Activated CD8-positive, alpha-beta memory T cell treated with anti-CD3 and anti-CD28 coated beads, Interleukin-2, amount 50 U/mL, for 4 hours (primary cell): ENCODE data around the gene MISP3.

ENCODE experiments used
- DNase-seq: peaks from one replicate; pipeline ENCODE4 v3.0.0-alpha.2; 2020

The MISP3 gene

DNA sequence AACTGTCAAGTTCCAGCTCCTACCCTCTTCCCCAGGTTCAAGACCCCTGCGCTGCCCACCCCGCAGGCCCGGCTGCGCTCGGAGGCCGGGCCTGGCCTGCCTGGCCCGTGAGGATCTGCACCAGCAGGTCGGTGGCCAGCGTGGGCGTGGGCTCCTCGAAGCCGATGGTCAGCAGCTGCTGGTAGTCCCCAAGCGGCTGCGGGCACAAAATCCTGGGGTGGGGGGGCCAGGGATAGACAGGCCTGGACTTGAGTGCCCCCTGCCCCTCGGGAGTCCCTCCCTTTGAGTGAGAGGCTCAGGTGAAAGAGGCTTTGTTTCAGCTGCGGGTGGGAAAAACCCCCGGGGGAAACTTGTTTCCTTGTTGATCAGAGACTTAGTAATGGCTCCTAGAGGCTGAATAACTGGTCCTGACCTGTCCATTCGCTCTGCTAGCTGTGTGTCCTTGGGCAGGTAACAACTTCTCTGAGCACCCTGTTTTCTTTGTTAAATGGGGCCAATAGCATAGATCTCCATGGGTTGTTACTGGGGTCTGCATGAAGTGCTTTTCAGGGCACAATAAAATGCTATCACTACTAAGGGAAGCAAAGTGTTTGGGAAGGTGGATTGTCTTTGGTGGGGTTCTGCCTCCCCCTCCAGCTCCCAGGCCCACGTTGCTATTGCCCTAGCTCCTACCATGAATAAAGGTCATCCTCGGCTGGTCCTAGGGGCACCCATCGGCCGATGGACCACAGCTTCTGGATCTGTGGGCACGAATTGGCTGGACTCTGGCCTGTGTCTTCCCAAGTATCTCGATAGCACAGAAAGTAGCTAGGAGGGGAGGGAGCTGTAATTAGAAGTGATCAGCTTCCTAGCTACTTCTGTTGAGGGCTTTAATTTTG lies 9.4 kb downstream of the MISP3 start:
- peak; percentile 40 for DNase-seq

DNA sequence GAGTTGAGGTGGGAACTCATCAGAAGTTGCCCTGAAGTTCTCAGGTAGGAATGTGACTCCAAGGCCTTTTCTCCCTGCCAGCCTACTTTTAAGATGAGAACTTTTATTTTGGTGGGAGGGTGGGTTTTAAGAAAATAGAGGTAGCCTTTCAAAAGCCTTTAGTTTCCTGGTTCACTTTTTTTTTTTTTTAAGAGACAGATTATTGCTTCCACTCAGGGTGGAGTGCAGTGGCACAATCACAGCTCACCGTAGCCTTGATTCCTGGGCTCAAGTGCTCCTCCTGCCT lies 10.0 kb downstream of the MISP3 start:
- no peak for DNase-seq

DNA sequence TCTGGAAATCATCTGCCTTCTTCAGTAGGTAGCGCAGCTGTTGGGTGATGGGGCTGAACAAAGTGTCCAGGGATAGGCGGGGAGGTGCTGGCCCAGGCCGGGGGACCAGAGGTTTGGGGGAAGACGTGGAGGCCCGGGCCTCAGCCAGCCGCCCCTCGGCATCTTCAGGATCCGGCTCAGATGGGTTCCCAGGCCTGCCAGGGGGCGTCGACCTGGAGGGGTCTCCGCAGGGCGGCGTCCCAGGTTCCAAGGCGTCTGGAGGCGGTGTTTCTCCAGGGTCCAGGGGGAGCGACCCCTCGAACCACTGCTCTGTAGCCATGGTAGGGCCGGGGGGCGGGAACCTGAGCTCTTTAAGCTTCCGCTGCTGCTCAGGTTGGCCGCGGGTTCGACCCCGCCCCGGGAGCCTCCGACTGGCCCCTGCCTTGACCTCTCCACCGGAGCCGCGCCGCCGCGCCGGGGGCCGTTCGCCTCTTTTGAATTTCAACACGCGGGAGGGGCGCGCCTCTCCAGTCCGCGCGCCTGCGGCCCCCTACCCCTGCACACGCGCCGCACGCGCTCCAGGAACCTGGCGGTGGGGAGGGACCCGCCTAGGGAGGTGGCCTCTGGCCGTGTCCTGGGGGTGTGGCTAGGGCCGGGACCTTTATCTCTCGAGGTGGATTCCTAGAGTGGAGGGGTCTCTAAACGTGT lies 12.9 kb downstream of the MISP3 start, which contains the start of gene C19orf67:
Gene C19orf67, minus strand, starts transcription at position 475 of the 687 bp plus-strand sequence. Its CDS starts 156 bp downstream, at position 319.
- no peak for DNase-seq

DNA sequence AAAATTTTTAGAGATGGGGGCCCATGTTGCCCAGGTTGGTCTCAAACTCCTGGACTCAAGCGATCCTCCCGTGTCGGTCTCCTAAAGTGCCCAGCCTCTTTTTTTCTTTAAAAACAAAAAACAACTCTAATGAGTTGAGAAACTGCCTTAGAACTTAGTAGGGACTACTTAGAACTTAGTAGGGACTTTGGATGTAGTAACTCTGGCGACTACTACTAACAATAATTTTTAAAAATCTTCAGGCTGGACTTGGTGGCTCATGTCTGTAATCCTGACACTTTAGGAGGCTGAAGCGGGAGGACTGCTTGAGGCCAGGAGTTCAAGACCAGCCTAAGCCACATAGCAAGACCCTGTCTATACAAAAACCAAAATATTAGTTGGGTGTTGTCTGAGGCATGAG lies 13.5 kb downstream of the MISP3 start:
- DNase-seq = no peak

DNA sequence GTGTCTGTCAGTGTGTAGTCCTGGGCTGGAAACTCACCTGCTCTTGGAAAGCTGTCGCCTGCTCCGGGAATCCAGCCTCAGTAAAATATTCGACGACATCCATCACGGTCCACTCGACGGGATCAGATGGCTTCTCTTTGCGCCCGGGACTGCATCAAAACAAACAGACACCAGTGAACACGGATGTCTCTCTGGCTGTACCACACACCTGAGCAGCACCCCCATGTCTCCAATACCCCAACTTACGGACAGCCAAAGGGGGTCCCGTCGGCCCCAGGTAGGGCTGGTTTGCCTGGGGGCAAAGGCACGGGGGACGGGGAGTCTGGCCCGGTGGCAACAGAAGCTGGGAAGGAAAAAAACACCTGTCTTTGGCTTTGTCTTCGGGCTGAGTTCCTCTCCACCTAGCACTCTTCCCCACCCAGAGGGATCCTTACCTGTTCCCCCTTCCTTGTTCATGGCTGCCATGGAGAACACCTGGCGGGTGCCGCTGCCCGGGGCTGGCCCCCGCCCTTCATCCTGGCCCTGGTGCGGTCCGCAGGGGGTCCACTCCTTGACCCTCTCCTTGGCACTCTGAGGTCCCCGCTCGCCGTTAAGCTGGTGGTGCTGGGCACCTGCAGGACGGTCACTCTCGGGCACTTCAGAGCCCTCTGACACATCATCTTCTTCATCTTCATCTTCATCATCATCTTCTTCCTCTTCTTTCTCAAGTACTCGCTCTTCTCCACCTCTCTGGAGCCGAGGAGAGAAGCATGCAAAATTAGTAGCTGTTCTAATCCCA lies 16.2 kb downstream of the MISP3 start:
- DNase-seq = no peak

DNA sequence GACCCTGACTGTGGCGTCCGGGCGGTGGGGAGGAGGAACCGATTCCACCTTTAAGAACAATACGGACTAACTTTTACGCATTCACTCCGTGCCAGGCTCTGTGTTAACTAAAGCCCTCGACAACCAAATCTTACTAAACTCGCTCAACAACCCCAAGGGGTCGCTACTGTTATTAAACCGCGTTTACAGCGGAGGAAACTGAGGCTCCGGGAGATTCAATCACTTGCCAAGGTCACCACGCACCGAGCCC lies 16.8 kb downstream of the MISP3 start:
- no peak for DNase-seq

DNA sequence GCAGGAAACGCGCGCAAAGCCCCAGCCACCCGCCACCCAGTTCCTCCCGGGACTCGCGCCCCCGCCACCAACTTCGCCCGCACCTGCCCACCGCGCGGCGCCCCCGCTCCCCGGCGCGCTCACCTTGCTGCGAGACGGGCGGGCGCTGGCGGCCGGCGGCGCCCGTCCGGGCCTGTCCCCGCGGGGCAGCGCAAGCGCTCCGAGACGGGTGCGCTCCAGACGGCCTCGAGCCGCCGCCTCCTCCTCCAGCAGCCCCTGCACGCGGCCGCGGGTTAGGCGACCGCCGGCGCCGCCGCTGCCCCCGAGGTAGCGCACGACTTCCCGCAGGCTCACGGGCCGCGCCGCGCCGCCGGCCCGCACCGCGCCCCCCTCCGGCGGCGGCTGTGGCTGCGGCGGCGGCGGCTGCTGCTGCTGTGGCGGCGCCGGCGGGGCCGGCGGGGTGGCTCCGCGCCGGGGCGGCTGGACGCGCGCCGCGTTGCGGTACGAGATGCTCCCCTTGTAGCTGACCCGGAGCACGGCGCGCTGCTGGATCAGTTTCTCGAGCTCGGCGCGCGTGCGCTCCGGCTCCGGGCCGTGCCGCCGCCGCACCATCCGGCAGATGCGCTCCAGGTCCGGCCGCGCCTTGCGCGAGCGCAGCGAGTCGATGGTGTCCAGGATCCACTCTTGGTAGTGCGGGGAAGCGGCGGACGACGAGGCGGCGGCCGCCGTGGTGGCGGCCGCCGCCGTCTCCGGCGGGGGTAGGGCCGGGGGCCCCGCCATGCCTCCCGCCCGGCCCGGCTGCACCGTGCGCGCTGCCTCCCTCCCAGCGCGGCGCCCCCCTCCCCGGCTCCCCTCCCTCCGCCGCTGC lies 17.3 kb downstream of the MISP3 start:
- DNase-seq = peak; percentile 54

DNA sequence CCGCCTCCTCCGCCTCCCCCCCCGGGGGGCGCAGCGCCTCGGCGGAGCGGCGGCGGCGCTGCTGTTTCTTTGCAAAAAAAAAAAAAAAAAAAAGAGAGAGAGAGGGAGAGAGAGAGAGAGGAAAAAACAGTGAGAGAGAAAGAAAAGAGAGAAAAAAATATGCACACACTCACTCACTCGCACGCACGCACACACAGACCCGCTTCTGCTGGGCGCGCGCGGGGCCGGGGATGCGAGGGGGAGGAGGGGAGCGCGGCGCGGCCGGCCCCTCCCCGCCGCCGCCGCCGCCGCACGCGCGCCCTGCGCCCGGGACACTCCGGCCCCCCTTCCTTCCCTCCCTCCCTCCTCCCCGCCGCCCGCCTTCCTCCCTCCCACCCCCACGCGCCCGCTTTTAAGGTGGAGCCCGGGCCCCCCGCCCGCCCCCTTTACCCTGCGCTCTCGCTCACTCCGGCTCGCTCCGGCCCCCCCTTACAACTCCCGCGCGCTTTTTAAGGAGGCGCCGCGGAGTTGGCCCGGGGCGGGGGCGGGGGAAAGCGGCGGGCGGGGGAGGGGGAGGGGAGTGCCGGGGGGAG lies 18.0 kb downstream of the MISP3 start, which contains the start of gene SAMD1:
Gene SAMD1, minus strand, starts transcription at position 243 of the 572 bp plus-strand sequence.
- peak; percentile 86 for DNase-seq

DNA sequence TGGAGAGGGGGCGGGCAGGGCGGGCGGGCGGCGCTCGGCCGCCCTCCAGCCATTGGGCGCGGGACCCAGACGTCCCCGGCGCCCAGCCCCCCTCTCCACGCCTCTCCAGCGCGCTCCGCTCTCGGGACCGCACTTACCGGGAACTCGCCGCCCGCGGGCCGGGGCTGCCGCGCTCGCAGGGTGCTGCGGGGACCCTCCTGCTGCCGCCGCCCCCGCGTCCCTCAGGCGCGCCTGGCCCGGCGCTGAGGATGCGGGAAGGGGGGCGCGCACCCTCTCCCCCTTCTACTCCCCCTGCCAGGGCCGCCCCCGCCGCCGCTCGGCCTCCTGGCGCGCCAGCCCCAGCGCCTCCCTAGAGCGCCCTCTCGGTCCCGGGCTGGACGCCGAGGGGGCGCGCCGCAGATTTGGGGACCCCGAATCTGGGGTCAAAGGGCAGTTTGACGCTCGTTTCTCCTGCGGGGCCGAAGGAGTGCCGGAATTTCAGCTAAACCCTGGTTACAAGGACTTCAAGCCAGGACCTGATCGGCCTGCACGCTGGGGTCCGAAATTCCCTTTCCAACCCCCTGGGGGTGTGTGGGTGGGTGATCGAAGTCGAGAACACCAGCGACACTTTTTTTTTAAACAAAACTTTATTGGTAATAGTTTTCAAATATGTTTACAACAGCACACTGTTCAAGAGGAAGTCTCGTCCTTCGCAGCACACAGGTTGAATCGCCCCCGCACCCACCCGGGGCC lies 18.7 kb downstream of the MISP3 start:
- peak; percentile 57 for DNase-seq

DNA sequence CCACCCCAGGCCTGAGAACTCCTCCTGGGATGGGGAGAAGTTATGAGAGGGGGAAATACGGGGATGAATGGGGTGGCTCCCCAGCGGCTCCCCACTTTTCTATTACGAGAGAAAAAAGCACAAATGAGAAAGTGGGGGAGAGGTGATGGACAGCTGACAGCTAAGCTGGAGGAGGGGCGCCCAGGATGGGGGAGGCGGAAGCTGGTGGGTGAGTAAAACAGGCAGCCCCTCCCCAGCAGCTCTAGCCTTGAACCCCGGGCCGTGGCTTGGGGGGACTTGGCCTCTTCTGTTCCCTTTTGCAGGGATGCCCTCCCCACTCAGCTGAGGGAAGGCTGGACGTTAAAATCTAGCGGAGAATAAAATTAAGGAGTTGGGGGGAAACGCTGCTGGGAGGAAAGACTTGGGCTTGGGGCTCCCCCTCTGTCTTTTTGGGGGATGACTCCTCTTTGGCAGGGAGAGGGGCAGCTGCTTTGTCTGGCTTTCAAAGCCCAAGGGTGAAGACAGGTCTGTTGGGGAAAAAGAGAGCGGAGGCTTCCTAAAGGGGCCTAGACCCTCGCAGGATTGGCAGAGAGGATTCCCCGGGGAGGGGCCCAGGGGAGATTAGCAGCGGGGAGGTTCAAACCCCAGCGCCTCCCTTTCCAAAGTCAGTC lies 19.4 kb downstream of the MISP3 start:
- peak; percentile 52 for DNase-seq

DNA sequence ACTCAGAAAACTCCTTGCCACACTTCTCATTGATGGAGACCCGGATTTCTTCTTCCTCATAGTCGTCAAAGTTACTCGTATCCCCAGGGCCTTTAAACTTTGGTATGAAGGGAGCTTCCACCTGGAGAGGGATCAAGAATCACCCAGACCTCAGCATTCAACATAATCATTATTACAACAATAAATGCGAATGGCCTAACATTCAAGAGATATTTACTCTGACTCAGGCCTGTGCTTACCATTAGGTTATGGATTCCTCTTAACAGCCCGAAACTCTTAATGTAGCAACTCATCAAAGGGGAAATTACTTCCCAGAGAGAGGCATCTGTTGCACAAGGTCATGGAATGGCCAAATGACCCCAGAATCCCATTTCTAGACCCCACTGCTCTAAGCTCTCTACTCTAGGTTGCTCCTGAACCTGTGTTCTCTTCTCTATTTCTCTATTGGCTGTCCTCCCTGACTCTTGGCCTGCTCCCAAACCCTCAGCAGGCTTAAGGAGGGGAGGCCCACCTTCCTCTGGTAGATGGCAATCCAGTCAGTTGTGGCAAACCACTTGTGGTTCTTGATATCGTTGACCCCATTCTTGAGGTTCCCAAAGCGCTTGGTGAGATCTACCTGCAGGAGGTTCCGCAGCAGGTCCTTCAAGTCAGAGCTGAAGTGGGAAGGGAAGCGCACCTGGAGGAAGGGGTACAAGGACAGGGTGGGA lies 20.7 kb downstream of the MISP3 start:
- no peak for DNase-seq

DNA sequence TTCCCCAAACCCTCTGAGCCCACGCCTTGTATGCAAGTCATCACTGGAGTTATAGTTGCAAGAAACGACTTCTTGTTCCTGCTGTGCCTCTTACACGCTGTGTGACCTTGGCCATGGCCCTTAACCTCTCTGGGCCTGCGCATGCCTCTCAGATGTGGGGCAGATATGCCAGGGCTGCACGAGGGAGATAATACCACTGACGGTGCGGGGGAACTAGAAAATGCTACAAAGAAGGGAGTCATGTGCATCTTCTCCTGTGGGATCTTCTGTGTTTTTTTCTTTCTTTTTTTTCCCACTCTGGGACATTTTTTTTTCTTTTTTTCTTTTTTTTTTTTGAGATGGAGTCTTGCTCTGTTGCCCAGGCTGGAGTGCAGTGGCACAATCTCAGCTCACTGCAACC lies 22.3 kb downstream of the MISP3 start:
- no peak for DNase-seq

DNA sequence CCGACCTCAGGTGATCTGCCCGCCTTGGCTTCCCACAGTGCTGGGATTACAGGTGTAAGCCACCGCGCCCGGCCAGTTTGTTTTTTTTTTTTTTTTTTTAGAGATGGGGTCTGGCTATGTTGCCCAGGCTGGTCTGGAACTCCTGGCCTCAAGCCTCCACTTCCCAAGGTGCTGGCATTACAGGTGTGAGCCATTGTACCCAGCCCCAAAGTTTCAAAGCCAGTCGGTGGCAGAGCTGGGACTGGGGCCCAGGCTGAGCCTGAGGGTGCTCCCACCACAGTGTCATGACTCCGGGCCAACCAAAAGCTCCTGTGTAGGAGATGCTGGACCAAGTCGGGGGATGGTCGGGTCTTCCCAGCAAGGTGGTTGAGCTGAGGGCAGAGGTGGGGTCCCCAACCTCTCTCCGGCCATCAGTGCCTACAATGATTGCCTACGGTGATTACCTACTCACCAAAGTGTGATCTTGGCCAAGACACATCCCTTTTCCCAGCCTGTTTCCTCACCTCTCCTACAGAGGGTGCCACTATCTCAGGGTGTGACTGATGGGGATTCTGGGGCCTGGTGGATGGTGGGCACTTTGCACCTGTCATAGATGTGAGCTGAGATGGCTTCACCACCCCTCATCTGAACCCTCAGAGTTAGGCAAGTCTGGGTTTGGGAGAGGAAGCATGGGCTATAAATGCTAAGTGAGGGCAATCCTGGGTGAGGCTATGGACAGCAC lies 23.8 kb downstream of the MISP3 start:
- no peak for DNase-seq

DNA sequence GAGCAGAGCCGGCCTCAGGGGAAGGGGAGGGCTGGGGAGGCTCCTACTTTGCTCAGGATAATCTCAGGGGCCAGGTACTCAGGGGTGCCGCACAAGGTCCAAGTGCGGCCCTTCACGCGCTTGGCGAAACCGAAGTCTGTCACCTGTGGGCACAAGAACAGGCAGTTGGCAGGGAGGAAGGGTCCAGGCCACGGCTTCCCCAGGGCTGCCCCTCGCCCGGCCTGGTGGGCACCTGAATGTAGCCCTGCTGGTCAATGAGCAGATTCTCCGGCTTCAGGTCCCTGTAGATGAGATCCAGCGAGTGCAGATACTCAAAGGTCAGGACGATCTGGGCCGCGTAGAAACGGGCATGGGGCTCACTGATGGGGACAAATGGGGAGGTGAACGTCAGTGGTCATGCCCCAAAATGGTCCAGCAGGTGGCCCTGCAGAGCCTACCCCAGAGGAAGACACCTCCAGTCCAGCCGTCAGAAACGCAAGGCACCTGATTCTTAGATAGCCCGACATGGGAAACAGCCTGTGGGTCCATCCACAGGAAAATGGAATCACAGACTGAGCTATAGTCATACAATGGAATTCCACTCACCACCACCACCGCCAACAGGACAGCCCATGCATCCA lies 25.1 kb downstream of the MISP3 start:
- DNase-seq = no peak

DNA sequence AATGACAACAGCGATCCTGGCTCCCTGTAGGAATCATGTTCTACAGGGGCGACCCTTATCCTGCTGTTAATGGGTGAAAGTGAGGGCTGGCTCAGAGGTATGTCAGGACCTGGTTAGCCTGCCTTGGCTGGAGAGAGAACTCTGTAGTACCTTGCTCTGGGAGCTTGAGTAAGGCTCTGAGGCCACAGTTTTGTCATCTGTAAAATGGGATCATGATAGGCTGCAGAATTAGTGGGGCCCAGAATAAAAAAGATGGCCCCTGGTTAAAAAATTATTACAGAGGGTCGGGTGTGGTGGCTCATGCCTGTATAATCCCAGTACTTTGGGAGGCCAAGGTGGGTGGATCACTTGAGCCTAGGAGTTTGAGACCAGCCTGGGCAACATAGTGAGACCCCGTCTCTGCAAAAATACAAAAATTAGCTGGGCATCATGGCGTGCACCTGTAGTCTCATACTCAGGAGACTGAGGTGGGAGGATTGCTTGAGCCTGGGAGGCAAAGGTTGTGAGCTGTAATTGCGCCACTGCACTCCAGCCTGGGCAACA lies 28.5 kb downstream of the MISP3 start:
- no peak for DNase-seq

DNA sequence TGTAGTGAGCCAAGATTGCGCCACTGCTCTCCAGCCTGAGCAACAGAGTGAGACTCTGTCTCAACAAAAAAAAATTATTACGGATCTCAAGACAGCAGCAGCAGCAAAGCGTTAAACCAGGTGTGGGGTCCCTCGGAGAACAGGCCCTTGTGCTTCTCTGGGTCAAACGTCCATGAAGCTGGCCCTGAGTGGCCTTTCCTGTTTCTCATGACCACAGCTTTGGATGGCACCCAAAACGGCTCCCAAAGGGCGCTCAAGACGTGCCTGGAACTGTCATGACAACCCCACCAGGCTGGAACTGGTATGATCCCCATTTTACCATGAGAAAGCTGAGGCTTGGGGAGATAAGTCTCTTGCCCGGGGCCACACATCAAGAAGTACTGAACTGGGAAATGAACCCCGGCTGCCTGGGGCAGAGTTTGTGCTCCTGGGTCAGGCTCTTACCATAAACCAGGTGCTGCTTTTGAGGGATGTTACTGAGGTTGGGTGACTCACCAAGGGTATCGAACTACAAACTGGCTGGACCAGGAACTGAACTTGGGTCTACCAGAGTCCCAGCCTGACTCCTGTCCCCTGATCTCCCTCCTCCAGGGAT lies 29.6 kb downstream of the MISP3 start:
- no peak for DNase-seq

DNA sequence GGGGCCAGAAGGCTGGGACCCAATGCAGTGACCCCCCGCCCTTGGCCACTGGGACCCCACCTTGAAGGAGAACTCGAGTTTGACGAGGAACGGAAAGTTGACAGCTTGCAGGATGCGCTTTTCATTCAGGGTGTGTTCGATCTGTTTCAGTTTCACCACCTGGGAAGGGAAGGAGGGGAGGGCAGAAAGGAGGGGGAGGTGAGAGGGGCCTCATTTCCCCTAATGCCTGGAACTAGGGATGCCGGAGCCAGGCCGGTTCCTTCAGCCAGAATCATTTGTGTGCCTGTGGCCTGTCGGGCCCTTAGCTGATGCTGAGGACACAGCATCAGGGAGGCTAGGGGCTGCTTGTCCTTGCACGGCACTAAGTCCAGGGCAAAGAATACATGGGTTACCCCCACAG lies 30.2 kb downstream of the MISP3 start:
- no peak for DNase-seq

DNA sequence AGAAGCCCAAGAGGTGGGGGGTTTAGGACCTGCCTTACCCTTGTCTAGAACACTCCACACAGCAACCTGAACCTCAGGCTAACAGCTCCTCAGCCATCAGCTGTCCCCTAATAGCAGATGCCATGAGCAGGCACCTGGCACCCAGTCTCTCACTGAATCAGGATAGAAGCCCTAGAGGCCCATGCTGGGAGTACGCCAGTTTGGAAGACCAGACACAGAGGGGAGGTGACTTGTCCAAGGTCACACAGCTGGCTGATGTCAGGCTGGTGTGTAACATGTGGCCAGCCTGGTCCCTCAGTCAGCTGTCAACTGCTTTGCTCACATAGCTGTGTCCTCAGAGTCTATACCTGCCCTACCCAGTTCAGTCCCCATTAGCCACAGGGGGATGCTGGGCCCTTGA lies 30.7 kb downstream of the MISP3 start:
- DNase-seq = no peak

DNA sequence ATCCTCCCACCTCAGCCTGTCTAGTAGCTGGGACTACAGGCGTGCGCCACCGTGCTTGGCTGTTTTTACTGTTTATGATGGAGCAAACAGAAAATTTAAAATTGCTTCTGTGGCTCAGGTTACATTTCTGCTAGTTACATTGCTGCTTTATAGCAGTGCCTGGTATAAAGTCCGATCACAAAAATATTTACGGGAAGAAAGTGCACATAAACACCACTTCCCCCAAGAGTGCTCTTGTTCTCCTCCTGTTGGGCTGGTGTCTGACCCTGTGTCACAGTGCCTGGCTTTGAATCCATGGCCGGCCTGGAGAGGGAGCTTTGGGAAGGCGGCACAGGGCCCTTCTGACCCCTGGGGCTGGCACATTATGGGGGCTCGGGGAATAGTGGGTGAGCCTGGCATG lies 33.1 kb downstream of the MISP3 start:
- DNase-seq = no peak
